ENCODE results near the gene DTNB. TPM values are rescaled to one million over a fixed set of nuclear protein-coding genes. Genes with fewer than 3 reads are reported as not detected.

DTNB gene
- total RNA-seq, 1 donor from 2014 or later = 8.5 TPM

DNA sequence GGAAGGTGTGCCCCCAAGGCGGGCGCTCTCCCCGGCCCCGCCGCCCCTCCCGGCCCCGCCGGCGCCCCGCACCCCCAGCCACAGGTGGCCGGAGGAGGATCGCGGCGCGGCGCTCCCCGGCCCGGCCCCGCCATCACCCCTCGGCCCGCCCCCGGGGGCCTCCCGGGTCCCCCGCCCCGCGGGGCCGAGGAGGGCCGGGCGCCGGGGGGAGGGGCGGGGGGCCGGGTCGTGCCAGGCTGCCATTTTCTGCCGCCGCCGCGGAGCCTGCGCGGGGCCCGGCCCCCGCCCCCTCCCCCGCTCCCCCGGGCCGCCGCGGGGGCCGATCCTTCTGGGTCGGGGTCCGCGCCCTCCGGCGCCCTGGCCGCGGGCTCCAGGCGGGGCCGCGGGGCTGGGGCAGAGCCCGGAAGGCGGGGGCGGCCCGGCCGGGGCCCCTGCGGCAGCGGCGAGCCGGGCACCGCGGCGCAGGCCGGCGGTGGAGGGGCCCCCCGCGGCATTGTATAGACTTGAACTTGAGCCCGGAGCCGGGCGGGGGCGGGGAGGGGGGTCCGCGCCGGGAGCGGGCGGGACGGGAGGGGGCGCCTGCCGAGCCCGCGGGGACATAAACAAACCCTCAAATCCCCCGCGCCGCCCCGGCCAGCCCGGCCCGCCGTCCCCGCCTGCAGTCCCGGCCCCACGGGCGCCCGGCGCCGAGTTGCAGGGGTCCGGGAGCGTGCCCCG is 332.2 kb downstream of the DTNB start:
- Mint-ChIP-seq H3K9me3 (ENCODE audit: low read depth) (no peaks in the 10 kb centered on the region), H3K4me1 (ENCODE audit: low read depth) (no peaks in the 10 kb centered on the region), H3K27me3 (ENCODE audit: low read depth) (no peaks in the 10 kb centered on the region), H3K27ac (ENCODE audit: unreplicated experiment) (no peak overlapping the region), H3K36me3 (ENCODE audit: low read depth) (no peaks in the 10 kb centered on the region), H3K4me3 (ENCODE audit: unreplicated experiment) (no peak overlapping the region)
- DNase-seq (ENCODE audit: low spot score) = no peak
- TF ChIP-seq, protein P1, sequence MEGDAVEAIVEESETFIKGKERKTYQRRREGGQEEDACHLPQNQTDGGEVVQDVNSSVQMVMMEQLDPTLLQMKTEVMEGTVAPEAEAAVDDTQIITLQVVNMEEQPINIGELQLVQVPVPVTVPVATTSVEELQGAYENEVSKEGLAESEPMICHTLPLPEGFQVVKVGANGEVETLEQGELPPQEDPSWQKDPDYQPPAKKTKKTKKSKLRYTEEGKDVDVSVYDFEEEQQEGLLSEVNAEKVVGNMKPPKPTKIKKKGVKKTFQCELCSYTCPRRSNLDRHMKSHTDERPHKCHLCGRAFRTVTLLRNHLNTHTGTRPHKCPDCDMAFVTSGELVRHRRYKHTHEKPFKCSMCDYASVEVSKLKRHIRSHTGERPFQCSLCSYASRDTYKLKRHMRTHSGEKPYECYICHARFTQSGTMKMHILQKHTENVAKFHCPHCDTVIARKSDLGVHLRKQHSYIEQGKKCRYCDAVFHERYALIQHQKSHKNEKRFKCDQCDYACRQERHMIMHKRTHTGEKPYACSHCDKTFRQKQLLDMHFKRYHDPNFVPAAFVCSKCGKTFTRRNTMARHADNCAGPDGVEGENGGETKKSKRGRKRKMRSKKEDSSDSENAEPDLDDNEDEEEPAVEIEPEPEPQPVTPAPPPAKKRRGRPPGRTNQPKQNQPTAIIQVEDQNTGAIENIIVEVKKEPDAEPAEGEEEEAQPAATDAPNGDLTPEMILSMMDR (IDR thresholded peaks at IDR 0.05) = no peak

DNA sequence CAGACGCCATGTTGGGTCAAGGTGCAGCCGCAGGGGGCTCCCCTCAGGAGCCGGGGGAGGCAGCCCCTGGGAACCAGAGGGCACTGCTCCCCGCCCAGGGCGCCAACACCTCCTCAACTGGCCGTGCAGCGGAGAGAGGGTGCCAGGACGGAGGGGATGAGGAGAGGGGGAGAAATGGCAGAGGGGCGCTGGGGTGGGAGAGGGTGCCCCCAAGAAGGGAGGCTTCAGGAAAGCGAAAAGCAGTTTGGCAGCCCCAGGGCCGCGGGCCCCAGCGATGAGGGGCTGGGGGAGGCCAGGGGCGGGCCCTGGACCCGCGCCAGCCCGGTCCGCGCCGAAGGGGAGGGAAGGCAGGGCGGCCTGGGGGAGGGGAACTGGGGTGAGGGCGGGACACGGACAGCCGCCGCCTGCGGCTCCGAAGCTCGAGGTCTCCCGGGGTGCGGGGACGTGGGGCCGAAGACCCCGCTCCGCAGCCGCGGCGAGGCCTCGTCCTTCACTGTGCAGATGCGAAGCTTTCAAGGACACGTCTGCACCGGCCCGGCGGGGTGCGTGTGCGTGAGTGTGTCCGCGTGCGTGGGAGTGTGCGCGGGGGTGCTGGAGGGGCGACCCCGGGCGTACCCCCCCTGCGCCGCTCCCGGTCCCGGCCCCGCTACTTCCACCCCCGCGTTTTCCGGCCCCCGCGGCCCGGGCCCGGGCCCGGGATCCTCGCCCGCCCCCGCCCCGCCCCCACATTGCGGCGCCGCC is 333.0 kb downstream of the DTNB start:
- TF ChIP-seq, protein P1 (IDR thresholded peaks at IDR 0.05) = no peak
- Mint-ChIP-seq H3K4me3 (ENCODE audit: unreplicated experiment) (peak overlapping the region; percentile 58), H3K4me1 (ENCODE audit: low read depth) (no peaks in the 10 kb centered on the region), H3K9me3 (ENCODE audit: low read depth) (no peaks in the 10 kb centered on the region), H3K27ac (ENCODE audit: unreplicated experiment) (no peak overlapping the region), H3K36me3 (ENCODE audit: low read depth) (no peaks in the 10 kb centered on the region), H3K27me3 (ENCODE audit: low read depth) (no peaks in the 10 kb centered on the region)
- no peak for DNase-seq (ENCODE audit: low spot score)

DNA sequence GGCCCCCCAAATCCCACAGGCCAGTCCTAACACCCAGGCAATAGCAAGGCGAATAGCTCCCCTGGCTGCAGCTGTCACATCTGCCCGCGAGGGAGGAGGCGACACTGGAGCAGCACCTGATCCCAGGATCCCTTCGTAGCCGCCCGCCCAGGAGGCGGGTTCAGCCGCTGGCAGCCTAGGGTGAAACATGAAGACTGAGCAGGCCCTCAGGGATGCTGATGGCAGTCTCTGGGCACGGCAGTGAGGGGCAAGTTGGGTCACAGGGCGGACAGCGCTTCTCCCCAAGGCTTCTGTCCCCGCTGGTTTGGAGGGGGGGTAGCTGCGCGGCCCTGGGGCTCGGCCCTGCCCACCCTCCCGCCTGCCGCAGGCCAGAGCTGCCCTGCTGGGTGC is 333.6 kb downstream of the DTNB start:
- TF ChIP-seq, protein P1 (IDR thresholded peaks at IDR 0.05) = no peak
- Mint-ChIP-seq H3K9me3 (ENCODE audit: low read depth) (no peaks in the 10 kb centered on the region), H3K4me1 (ENCODE audit: low read depth) (no peaks in the 10 kb centered on the region), H3K27ac (ENCODE audit: unreplicated experiment) (no peak overlapping the region), H3K4me3 (ENCODE audit: unreplicated experiment) (peak overlapping the region; percentile 54), H3K36me3 (ENCODE audit: low read depth) (no peaks in the 10 kb centered on the region), H3K27me3 (ENCODE audit: low read depth) (no peaks in the 10 kb centered on the region)
- no peak for DNase-seq (ENCODE audit: low spot score)

DNA sequence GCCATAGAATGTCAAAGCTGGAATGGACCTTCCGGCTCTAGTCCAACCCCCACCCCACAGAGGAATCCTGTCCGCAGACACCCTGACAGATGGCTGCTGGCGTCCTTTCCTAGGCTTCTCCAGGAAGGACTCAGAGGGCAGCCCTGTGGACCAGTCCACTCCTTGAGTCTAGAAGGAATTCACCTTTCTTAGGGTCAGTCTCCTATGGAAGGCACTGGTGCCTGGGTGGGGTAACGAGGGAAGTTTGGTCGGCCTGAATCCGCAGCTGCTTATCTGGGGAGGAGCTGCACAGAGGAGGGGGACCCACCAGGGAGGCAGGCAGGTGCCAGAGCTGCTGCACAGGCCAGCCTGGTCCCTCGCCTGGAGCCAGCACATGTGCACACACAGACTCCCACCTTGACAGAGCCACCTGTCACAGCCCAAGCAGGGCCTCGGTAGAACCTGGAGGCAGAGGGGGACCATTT is 334.1 kb downstream of the DTNB start:
- Mint-ChIP-seq H3K4me1 (ENCODE audit: low read depth) (no peaks in the 10 kb centered on the region), H3K27ac (ENCODE audit: unreplicated experiment) (no peak overlapping the region), H3K4me3 (ENCODE audit: unreplicated experiment) (peak overlapping the region; percentile 54), H3K36me3 (ENCODE audit: low read depth) (no peaks in the 10 kb centered on the region), H3K9me3 (ENCODE audit: low read depth) (no peaks in the 10 kb centered on the region), H3K27me3 (ENCODE audit: low read depth) (no peaks in the 10 kb centered on the region)
- TF ChIP-seq, protein P1 (IDR thresholded peaks at IDR 0.05) = no peak
- no peak for DNase-seq (ENCODE audit: low spot score)

DNA sequence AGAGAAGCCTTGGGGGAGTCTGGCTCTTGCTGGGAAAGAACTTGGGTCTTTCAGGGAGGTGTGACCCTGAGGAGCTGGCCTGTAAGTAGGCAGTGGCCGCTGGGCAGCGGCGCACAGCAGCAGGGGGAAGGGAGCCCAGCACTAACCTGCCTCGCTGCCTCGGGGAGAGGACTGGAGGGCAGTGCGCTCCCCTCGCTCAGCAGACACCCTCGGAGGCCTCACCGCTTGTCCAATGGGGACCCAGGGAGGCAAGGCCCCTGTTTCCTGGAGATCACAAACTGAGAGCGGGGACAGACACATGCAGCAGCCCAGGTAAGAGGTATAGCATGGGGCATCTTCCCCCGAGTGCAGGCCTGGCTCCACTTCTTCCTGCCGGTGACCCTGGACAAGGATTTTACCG is 335.0 kb downstream of the DTNB start:
- TF ChIP-seq, protein P1 (IDR thresholded peaks at IDR 0.05) = no peak
- no peak overlapping the region for H3K4me3 Mint-ChIP-seq (ENCODE audit: unreplicated experiment)
- no peaks in the 10 kb centered on the region for H3K9me3 Mint-ChIP-seq (ENCODE audit: low read depth)
- H3K27ac Mint-ChIP-seq (ENCODE audit: unreplicated experiment) = no peak overlapping the region
- H3K36me3 Mint-ChIP-seq (ENCODE audit: low read depth) = no peaks in the 10 kb centered on the region
- no peaks in the 10 kb centered on the region for H3K4me1 Mint-ChIP-seq (ENCODE audit: low read depth)
- no peaks in the 10 kb centered on the region for H3K27me3 Mint-ChIP-seq (ENCODE audit: low read depth)
- DNase-seq (ENCODE audit: low spot score) = no peak
